VCaP (cell line): Measurements from ENCODE around the gene GOLGA2.

Experiments used
- H3K27ac ChIP-seq: fragments of 450-650 bp; 2 replicates; pipeline ENCODE4 v1.5.1; 2017
- CTCF ChIP-seq: fragments of 450-650 bp; conservative IDR thresholded peaks from 2 replicates; pipeline ENCODE4 v1.5.1; 2017; ENCODE audit warnings: mild to moderate bottlenecking, moderate library complexity

The GOLGA2 gene

DNA sequence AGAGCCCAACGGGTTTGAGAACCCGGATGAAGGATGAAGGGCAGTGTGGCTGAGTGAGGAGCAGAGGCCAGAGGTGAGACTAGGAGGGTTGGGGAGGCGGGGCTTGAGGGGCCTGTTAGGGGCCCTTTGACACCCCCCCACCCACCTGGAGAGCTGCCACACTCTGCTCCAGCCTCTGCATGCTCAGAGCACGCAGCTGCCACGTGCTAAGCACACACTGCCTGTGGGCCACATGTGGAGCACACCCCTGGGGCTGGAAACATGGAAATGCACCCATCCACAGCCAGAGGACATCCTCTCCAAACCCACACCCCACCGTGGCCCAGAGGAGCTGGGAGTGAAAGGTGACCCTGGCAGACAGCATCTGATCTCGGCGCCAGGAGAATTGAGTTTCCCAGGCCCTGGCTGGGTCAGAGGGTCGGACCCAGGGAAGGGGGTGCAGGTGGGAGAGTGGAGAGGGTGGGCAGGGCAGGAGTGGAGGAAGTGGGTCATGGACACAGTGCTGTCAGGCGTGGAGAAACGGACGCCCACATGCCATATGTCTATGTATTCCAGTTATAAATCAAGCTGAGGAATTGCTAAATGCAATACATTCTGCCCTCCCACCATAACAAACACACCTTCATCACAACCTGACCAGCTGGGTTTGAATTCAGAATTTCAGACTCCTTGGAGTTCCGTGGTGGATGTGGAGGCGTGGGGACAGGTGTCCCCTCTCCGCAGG, 66.7 kb downstream of the GOLGA2 start:
- TF ChIP-seq CTCF = no peak
- H3K27ac ChIP-seq = no peak overlapping the region

DNA sequence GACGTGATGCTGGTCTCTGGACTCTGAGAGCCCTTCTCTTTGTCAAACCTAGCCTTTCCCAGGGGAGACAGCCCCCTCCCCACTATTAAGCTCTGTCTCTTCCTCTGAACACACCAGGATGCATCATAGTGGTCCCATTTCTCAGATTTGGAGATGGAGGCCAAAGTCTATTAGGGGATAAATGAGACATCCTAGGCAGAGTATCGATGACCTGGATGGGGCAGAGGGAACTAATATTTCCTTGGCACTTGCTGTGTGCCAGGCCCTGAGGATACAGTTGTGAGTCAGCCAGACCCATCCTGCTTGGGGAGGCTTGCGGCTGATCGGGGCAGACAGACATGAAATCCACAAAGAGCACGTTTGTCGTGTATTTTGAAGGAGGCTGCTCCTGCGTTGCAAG, 67.4 kb downstream of the GOLGA2 start:
- no peak for TF ChIP-seq CTCF
- H3K27ac ChIP-seq = no peak overlapping the region

DNA sequence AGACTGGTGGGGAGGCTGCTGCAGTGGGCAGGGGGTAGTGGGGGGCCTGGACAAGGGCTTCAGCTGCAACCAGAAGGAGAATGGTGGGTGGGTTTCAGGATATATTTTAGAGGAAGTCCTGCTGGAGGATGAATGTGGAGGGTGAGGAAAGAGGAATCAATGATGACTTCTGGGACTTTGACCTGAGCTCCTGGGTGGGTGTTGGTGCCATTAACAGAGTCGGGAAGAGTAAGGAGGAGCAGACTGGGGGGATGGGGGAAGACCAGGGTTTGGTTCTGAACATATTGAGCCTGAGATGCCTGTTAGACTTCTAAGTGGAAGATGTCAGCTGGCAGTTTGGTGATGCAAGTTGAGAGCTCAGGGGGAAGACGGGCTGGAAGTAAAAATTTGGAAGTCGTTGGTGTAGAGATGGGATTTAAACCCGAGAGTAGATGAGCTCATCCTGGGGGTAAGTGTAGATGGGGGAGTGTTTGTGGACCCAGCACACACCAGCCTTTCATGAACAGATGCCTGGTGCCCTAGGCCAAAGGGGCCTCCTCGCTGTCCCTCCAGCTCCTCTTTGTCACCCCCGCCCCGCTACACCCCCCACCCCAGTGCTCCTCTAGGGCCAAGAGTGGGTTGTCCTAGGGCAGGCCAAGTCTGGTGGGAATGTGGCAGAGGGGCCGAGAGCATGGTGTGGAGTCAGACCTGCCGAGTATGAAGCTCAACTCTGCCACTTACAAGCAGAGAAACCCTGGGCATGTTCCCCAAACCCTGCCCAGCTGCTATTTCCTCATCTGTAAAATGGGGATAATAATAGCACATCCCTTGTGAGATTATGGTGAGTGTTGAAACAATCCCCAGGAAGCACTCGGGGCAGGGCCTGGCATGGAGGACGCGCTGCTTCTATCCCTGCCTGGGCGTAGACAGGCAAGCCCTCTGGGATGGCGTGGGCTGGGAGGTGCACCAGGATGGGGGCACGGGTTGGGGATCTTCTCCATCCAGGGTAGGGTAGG, 68.6 kb downstream of the GOLGA2 start:
- no peak for TF ChIP-seq CTCF
- no peak overlapping the region for H3K27ac ChIP-seq

GRCh38 chr9:128206484-128206883, 69.3 kb downstream of the GOLGA2 start:
- no peak overlapping the region for H3K27ac ChIP-seq
- no peak for TF ChIP-seq CTCF
